T-helper 17 cell (primary cell): Measurements from ENCODE around the gene IGSF3. TPM values are rescaled to one million over a fixed set of nuclear protein-coding genes. Genes with fewer than 3 reads are reported as not detected.

ENCODE experiments used
- ATAC-seq: fragments of 150-1000 bp; cut with Tn5 transposase; 2 replicates; pipeline ENCODE4 v1.10.0; 2021; ENCODE audit warnings: mild to moderate bottlenecking, moderate library complexity
- DNase-seq, 3 donors: peaks; one replicate each; pipeline versions ENCODE4 v3.0.0 to v3.0.0-alpha.2; 2020 to 2021
- H3K9me3 ChIP-seq: one replicate; pipeline ENCODE4 v1.7.0; 2013; ENCODE audit warnings: low read length, mild to moderate bottlenecking; ENCODE audit not compliant: control insufficient read depth, poor library complexity, severe bottlenecking
- H3K27ac Mint-ChIP-seq: one replicate; pipeline ENCODE4 v1.8.0; 2022; ENCODE audit warnings: mild to moderate bottlenecking, moderate library complexity, mixed read lengths
- H3K27me3 Mint-ChIP-seq: one replicate; pipeline ENCODE4 v1.8.0; 2022; ENCODE audit warnings: mixed read lengths
- H3K36me3 Mint-ChIP-seq: one replicate; pipeline ENCODE4 v1.8.0; 2022; ENCODE audit warnings: low read depth, mixed read lengths
- H3K4me1 Mint-ChIP-seq: one replicate; pipeline ENCODE4 v1.8.0; 2022; ENCODE audit warnings: mild to moderate bottlenecking, mixed read lengths
- H3K4me3 Mint-ChIP-seq: one replicate; pipeline ENCODE4 v1.8.0; 2022; ENCODE audit warnings: mild to moderate bottlenecking, moderate library complexity, mixed read lengths
- total RNA-seq, 4 donors: library from RNA in 2 of 4; stranded (reverse) in 2 of 4; gene quantifications; one replicate each; pipeline ENCODE4 v1.2.3 and lab custom pipeline; 2022 to 2026

The IGSF3 gene
- total RNA-seq (under 1 TPM; 0.02 to 0.16 TPM), total RNA-seq (lab: John Stamatoyannopoulos, UW) (0.23 to 1.7 reads per million in 2 donors)

- Mint-ChIP-seq H3K27ac (peak within 1 kb of the TSS; percentile 2), H3K36me3 (peaks cover 2% of the 10 kb centered on the region), H3K27me3 (peaks cover 36% of the 10 kb centered on the region), H3K4me3 (peak within 1 kb of the TSS; percentile 83), H3K4me1 (peaks cover 16% of the 10 kb centered on the region)
- DNase-seq: peak; percentile 16 to 51 (median 31)
- no peaks in the 10 kb centered on the region for H3K9me3 ChIP-seq
- ATAC-seq: peak; percentile 82
These were observed at the start of gene IGSF3 for GRCh38 chr1:116667575-116668105. IGSF3 (minus strand) TSS chr1:116667733; CDS start chr1:116666326, 1,407 bp downstream.

- Mint-ChIP-seq H3K36me3 (peaks cover under 1% of the 10 kb centered on the region), H3K4me1 (peaks cover 8% of the 10 kb centered on the region), H3K27me3 (peaks cover 17% of the 10 kb centered on the region), H3K4me3 (no peak overlapping the region), H3K27ac (no peak overlapping the region)
- DNase-seq (no peak), ATAC-seq (no peak)
- no peaks in the 10 kb centered on the region for H3K9me3 ChIP-seq
These were observed 49.8 kb upstream of the IGSF3 start for GRCh38 chr1:116717318-116717717.

GRCh38 chr1:116716391-116716790, 48.9 kb upstream of the IGSF3 start:
- ATAC-seq: no peak
- H3K27me3 Mint-ChIP-seq: peaks cover 20% of the 10 kb centered on the region
- H3K27ac Mint-ChIP-seq: no peak overlapping the region
- peaks cover 2% of the 10 kb centered on the region for H3K36me3 Mint-ChIP-seq
- no peak for DNase-seq
- no peak overlapping the region for H3K4me3 Mint-ChIP-seq
- no peaks in the 10 kb centered on the region for H3K9me3 ChIP-seq
- peaks cover 10% of the 10 kb centered on the region for H3K4me1 Mint-ChIP-seq

- H3K4me1 Mint-ChIP-seq: peaks cover 8% of the 10 kb centered on the region
- H3K27me3 Mint-ChIP-seq: peaks cover 26% of the 10 kb centered on the region
- ATAC-seq: no peak
- no peaks in the 10 kb centered on the region for H3K9me3 ChIP-seq
- H3K4me3 Mint-ChIP-seq: no peak overlapping the region
- H3K27ac Mint-ChIP-seq: no peak overlapping the region
- DNase-seq: no peak
- H3K36me3 Mint-ChIP-seq: peaks cover 2% of the 10 kb centered on the region
These were observed 45.9 kb upstream of the IGSF3 start for GRCh38 chr1:116713474-116713873.

DNA sequence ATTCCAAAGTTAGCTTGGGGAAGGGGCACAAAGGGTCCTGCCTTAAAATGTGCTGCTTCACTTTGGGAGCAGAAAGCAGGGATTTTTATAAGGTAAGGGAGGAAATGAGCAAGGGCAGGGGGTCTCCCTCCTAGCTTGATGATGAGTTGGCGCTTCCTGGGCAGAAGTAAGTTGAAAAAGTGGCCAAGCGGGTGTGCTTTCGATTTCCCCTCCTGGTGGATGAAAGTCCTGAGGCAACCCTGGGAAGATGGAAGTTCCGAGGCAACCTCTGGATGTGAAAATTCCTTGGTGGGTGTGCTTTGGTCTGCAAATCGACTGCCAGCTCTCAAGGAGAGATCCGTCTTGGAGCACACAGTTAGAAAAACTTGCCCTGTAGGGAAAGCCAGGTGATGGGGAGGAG, 45.0 kb upstream of the IGSF3 start:
- no peaks in the 10 kb centered on the region for H3K9me3 ChIP-seq
- Mint-ChIP-seq H3K4me1 (peaks cover 8% of the 10 kb centered on the region), H3K36me3 (peaks cover 7% of the 10 kb centered on the region), H3K4me3 (no peak overlapping the region), H3K27ac (no peak overlapping the region), H3K27me3 (peaks cover 35% of the 10 kb centered on the region)
- ATAC-seq (no peak), DNase-seq (no peak)

- Mint-ChIP-seq H3K27me3 (peaks cover 33% of the 10 kb centered on the region), H3K36me3 (peaks cover 9% of the 10 kb centered on the region), H3K4me1 (peaks cover 8% of the 10 kb centered on the region), H3K27ac (no peak overlapping the region), H3K4me3 (no peak overlapping the region)
- DNase-seq (no peak), ATAC-seq (no peak)
- no peaks in the 10 kb centered on the region for H3K9me3 ChIP-seq
These were observed 43.8 kb upstream of the IGSF3 start for GRCh38 chr1:116711263-116711840.

DNA sequence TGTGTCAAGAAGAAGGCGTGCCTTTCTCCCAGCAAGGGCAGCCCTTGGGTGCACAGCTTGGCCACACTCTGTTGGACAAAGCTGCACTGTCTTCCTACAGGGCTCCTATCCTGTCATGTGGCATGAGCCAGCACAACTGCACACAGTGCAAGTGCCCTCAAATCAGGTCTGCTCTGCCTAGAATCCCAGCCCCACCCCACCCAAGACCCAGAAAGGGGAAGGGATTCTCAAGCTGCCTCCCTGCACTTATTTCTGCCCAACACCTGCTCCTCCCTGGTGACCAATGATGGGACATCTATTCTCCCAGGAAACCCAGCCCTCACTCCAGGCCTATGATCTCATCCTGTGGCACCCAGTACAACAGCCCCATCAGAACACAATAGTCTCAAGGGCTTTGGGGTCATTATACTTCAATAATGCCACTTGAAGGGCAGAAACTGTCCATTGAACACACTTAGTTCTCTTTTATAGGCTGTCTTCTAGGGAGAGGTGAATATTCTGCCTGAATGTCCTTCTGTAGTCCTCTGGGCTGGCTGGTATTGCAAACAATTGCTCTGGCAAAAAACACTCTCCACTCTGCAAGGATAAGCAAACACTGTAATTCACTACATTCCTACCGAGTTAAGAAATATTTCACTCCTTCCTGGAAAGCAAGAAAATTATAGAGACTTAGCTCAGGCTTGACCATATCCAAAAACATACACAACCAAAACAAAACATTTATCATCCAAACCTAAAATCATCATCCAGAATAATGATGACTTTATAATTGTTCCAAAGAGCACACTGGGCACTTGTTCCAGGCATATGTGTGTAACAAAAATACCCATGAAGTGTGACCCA, 43.1 kb upstream of the IGSF3 start:
- no peaks in the 10 kb centered on the region for H3K9me3 ChIP-seq
- DNase-seq (no peak), ATAC-seq (no peak)
- peaks cover 9% of the 10 kb centered on the region for H3K36me3 Mint-ChIP-seq
- no peak overlapping the region for H3K4me3 Mint-ChIP-seq
- peaks cover 28% of the 10 kb centered on the region for H3K27me3 Mint-ChIP-seq
- no peak overlapping the region for H3K27ac Mint-ChIP-seq
- peaks cover 8% of the 10 kb centered on the region for H3K4me1 Mint-ChIP-seq

DNA sequence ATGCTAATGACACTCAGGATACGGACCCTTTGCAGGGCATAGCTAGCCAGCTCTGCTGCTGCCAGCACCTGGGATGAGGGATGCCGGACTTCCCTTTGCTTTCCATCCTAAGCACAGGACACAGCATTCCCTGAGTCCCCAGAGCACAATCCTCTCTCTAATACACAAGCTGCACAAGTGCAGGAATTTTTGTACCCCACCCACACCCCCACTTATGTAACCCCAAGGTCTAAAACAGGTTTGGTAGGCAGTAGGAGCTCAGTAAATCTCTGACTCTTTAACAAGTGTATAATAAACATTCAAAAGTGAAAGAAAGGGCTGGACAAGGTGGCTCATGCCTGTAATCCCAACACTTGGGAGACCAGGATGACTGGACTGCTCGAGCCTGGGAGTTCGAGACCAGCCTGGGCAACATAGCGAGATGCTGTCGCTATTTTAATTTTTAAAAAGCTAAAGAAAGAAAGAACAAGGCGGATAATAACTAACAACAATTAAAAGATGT, 42.2 kb upstream of the IGSF3 start:
- Mint-ChIP-seq H3K4me1 (peaks cover 8% of the 10 kb centered on the region), H3K36me3 (peaks cover 9% of the 10 kb centered on the region), H3K4me3 (no peak overlapping the region), H3K27me3 (peaks cover 23% of the 10 kb centered on the region), H3K27ac (no peak overlapping the region)
- DNase-seq (no peak), ATAC-seq (no peak)
- no peaks in the 10 kb centered on the region for H3K9me3 ChIP-seq

DNA sequence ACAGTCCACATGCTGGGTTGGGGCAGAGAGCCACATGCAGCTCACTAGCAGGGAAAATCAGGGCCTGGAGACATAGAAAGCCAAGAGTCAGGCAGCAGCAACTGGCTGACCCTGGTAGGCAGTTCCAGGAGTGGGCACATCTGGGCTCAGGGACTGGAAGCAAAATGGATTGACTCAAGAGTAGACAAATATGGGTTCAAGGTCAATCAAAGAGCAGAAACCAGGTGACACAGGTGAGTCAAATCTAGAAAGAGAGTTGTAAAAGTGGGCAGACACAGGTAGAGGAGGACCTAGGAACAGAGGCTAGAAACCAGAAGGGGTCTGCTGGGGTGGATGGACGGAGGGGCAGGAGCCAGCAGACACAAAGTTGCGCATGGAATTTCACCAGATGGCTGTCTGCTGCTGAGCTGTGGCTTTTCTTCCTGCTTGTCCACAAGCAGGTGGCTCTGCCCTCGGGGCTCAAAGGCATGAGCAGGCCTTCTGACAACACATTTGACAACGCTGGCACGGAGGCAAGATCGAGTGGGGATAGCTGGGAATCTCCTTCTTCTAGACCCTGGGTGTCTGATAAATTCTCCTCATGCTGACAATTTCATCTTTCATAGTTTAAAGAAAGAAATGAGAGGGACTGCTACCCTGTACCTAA, 40.8 kb upstream of the IGSF3 start:
- Mint-ChIP-seq H3K27me3 (peaks cover 23% of the 10 kb centered on the region), H3K27ac (peak overlapping the region; percentile 21), H3K4me1 (peaks cover 8% of the 10 kb centered on the region), H3K36me3 (peaks cover 9% of the 10 kb centered on the region), H3K4me3 (no peak overlapping the region)
- no peak for ATAC-seq
- H3K9me3 ChIP-seq: no peaks in the 10 kb centered on the region
- no peak for DNase-seq

GRCh38 chr1:116706841-116707240, 39.3 kb upstream of the IGSF3 start:
- no peak overlapping the region for H3K4me3 Mint-ChIP-seq
- peaks cover 7% of the 10 kb centered on the region for H3K36me3 Mint-ChIP-seq
- H3K4me1 Mint-ChIP-seq: peaks cover 3% of the 10 kb centered on the region
- H3K27ac Mint-ChIP-seq: no peak overlapping the region
- no peak for ATAC-seq
- peaks cover 18% of the 10 kb centered on the region for H3K27me3 Mint-ChIP-seq
- H3K9me3 ChIP-seq: no peaks in the 10 kb centered on the region
- DNase-seq: no peak

GRCh38 chr1:116706123-116706522, 38.6 kb upstream of the IGSF3 start:
- no peaks in the 10 kb centered on the region for H3K9me3 ChIP-seq
- Mint-ChIP-seq H3K27ac (no peak overlapping the region), H3K4me1 (peaks cover under 1% of the 10 kb centered on the region), H3K4me3 (no peak overlapping the region), H3K27me3 (peaks cover 18% of the 10 kb centered on the region), H3K36me3 (peaks cover 7% of the 10 kb centered on the region)
- no peak for DNase-seq
- ATAC-seq: no peak

GRCh38 chr1:116704278-116704677, 36.7 kb upstream of the IGSF3 start:
- no peaks in the 10 kb centered on the region for H3K9me3 ChIP-seq
- Mint-ChIP-seq H3K27me3 (peaks cover 18% of the 10 kb centered on the region), H3K4me3 (no peak overlapping the region), H3K36me3 (peaks cover 7% of the 10 kb centered on the region), H3K4me1 (no peaks in the 10 kb centered on the region), H3K27ac (no peak overlapping the region)
- ATAC-seq (no peak), DNase-seq (no peak)

DNA sequence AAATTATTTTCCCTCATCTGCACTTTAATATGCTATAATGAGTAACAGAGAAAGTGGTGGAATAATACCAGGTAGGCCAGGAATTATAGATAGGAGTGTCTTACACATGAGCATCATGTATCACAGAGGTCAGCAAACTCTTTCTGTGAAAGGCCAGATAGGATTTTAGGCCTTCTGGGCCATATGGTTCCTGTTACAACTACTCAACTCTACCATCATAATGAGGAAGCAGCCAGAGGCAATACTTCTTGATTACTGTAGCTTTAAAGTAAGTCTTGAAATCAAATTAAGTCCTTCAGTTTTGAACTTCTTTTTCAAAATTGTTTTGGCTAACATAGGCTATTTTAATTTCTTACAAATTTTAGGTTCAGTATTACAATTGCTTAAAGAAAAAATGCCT, 32.1 kb upstream of the IGSF3 start:
- DNase-seq (no peak), ATAC-seq (no peak)
- Mint-ChIP-seq H3K4me1 (no peaks in the 10 kb centered on the region), H3K36me3 (no peaks in the 10 kb centered on the region), H3K27ac (no peak overlapping the region), H3K4me3 (no peak overlapping the region), H3K27me3 (peaks cover 2% of the 10 kb centered on the region)
- no peaks in the 10 kb centered on the region for H3K9me3 ChIP-seq
